HT1080 (cell line): ENCODE measurements around the gene MTMR1. TPM values are rescaled to one million over a fixed set of nuclear protein-coding genes. Genes with fewer than 3 reads are reported as not detected.

Source experiments
- DNase-seq: peaks from one replicate; pipeline ENCODE4 v3.0.0-alpha.2; 2015; ENCODE audit warnings: low read depth
- total RNA-seq: library from RNA; depleted of rRNA; stranded (reverse); fragments of >200 nt; shearing (Covaris generic); gene quantifications from 2 replicates; pipeline ENCODE4 v1.2.3, GENCODE V29; 2014

Gene MTMR1
- total RNA-seq, 1 experiment from 2014 or later: 10.7 TPM

DNA sequence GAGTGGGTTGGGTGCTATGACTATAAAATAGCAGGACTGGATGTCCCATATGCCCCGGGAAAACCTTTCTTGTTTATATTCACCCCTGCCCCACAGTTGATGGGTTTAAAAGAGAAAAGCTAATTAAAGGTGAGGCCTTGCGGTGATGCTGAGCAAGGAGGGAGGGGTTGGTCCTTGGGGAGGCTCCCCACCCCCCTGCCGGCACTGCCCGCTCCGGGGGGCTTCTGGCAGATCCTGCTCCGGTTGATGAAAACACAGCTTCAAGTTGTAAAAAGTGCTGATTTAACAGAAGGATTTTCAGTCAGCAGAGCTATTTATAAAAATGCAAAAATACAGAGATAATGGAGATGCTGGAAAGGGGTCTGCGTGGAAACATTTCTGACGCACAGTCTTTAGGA lies 68.6 kb downstream of the MTMR1 start:
- no peak for DNase-seq

DNA sequence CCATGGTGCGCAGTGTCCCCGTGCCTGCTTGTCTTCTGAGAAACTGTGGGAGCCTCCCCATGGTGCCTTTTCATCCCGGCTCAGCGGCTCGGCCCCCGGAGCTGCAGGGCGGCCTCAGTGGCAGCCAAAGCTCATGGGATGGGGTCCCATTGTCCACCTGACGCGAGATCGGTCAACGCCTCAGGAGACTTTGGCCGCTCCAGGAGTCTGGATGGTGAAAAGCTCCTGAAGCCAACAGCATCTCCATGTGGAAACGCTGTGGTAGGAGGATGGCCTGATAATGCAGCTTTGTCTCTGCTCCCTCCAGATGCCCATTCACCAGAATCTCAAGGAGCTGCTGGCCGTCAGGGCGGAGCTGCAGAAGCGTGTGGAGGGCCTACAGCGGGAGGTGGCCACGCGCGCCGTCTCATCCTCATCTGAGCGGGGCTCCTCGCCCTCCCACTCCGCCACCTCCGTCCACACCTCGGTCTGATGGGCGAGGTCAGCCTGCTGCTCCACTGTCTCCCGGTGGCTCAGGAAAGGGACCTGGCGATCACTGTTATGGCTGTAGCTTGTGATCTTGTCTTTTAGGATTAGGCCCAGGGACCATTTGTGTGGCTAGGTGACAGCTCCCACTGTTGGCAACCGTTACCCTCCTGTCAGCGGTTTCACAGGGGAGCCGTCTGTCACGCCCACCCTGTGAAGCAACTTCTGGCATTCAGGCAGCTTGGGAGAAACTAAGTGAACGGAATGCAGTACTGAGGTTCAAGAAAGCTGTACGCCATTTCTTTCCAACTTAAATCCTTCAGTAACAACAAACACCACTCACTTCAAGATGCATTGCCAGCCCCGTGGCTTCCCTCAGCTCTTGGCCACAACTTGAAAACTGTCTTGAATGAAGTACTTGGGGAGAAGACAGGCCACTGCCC lies 69.3 kb downstream of the MTMR1 start:
- no peak for DNase-seq

- no peak for DNase-seq
These were observed 70.2 kb downstream of the MTMR1 start for GRCh38 chrX:150763303-150763797.

DNA sequence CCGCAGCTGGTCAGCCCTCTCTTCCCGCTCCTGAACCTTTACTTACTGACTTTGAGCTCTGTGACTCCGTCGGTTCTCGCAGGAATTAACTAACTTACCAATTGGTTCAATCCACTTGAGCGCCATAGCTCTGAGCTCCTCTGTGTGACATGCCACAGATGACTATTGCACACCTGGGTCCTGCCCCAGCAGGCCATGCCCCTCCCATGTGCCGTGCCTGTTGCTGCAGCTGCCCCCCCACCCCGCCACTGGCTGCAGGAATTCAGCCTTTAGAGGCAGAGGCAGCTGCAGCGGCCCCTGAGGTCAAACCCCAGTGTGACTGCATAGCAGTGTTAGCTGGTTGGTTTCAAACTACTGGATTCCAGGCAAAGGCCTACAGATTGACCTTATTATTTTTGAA lies 70.6 kb downstream of the MTMR1 start:
- no peak for DNase-seq

DNA sequence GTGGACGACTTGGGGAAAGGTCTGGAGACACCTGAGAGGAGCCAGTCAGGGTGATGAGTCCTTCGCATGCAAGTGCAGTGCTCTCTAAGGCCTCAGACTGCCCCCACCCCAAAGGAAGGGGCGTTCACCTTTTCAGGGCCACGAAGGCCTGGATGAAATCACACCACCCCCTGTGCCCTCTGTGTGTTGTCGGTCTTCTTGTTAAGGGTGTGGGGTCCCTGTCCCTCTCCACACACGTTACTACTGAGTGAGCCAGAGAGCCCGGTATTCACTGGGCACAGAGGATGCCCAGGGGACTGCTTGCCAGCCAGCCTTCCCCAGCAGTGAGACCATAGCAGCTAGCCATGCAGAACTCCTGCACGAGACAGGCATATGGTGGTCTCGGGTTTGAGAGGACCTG lies 72.0 kb downstream of the MTMR1 start:
- no peak for DNase-seq

DNA sequence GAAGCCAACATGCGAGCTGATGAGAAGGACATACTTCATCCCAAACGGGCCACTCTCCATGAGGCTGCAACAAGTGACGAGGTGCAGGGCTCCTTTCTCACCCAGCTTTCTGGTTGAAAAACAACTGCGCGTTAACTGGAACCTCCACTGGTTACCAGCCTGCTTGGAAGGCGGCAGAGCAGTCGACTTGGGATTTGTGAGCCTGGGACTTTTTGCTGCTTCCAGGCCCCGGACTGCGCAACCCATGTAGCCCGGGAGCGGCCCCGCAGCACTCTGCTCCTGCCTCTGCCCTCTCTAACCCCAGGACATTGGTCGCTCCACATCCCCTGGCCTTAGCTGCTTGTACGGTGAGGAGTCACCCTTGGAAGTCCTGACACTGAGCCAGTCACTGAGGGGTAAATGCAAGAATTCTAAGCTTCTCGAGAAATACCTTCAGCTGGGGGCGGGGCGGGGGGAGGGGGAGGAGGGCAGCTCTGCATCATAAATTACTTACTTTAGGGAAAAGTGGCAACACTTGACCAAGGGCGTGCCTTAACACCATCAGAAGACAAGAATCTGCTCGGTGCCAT lies 72.7 kb downstream of the MTMR1 start:
- DNase-seq: no peak

DNA sequence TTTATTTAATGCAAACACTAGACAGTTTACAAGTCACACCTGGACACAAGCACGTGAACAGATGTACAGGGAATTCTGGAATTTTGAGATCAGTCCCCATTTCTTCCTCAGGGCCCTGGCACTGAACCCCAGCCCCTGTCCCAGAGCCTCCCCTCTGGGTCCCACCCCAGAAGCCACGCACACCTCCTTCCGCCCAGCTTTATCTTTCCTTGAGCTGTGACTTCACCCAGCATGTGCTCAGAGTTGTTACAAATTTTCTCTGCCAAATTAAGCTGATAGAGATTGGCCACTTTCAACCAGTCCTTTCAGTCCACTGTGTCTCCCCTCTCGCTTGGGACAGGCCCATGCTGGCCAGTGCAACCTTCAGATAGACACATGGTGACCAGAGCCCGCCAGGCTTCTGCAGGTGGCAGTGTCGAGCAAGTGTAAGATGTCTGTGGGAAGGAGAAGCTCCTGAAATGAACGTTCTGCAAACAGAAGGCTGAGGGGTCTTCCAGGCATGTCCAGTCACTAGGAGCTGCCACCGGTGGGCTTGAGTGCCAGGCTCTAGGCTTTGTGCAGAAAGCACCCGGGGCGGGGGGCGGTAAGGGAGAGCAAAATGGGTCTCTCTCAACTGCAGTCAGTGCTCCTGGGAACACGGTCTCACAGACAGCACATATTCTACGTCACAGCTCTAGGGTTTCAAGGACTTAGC lies 73.3 kb downstream of the MTMR1 start:
- DNase-seq: no peak

GRCh38 chrX:150767045-150767395 lies 73.8 kb downstream of the MTMR1 start:
- DNase-seq: no peak

DNA sequence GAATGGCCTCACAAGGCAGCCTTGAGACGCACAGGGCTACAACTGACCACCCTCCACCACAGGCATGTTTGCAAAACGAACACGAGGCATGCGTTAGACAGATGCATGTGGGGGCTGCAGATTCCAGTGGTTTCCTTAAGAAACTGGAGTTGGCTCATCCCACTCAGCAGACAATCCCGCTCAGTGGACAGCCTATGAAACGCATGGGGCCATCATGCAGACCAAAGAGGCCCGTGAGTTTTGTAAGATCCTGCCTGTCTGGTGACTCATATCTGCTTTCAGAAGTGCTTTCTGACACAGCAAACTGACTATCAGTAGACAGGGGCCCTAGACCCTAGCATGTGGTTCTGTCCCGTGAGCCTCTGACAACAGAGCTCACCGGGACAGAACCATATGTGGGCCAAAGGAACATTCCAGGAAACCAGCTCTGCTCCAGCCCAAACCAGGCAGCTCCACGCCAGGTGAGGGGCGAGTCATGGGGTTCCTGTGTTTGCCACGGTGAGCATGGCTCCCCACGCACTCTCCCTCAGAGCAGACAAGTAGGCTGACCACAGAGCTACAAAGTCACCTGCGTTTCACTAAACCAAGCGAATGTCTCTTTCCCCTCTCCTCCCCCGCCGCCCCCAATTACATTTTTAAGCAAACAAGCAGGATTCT lies 74.4 kb downstream of the MTMR1 start:
- peak; percentile 76 for DNase-seq

DNA sequence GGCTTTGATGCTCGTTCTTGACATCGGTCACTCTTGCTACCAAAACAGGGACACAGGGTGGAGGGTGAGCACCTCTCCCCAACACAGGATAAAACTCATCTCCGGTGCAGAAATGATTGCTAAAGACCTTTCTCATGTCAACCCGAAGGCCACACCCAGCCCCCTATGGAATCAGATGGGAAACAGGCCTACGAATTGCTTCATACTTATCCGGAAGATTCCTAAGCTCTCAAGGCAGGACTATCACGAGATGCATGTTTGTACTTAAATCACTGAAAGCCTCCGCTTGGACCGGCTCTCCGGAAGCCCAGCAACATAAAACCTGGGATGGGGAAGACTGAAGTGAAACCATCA lies 74.9 kb downstream of the MTMR1 start:
- no peak for DNase-seq

DNA sequence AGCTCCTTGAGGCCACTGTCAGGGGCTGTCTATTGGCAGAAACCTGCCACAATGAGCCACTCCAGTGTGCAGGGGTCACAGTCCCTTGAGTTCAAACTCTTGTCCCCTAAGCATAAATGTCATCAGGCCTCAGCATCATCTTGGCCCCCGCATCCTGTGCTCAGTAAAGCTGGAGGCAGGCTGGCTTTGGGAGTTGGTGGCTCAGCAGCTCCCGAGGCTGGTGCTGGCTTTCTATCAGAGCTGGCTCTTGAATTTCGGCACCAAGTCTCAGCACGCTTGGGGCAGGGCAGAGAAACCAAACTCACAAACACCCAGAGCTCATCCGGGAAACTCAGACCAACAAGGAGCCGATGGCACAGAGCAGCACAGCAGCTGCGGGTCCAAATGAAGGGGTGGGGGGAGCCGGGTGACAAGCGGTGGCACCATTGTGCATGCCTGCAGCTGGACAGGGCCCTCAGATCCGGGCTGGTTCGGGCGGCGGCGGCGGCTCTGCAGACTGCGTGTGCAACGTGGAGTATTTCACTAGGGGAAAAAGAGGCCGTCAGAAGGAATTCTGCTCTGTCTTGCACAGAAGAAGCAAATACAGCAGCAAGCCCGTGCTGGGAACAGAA lies 75.5 kb downstream of the MTMR1 start:
- DNase-seq: no peak

DNA sequence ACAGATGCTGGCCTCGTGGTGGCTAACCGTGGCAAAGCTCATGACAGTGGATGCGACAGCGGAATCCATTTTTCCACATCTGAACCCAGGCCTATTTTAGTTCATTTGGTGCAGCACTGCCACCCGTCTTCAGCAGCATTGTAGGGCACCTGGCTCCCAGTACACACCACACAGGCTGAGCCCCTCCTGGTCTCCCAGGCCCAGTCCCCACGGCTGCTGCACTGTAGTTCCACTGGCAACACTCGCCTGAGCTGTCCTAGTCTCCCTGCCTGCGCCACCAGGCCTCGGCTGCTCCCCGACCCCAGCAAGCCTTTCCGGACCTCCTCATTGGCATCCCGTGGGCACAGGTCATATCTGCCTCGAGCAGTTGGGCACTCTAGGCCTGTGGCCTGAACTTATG lies 76.2 kb downstream of the MTMR1 start:
- DNase-seq: no peak

- no peak for DNase-seq
These were observed 77.4 kb downstream of the MTMR1 start for GRCh38 chrX:150770623-150771022.

GRCh38 chrX:150771116-150771515 lies 77.9 kb downstream of the MTMR1 start:
- DNase-seq: no peak

GRCh38 chrX:150772150-150772970 lies 79.2 kb downstream of the MTMR1 start:
- DNase-seq: peak; percentile 63

DNA sequence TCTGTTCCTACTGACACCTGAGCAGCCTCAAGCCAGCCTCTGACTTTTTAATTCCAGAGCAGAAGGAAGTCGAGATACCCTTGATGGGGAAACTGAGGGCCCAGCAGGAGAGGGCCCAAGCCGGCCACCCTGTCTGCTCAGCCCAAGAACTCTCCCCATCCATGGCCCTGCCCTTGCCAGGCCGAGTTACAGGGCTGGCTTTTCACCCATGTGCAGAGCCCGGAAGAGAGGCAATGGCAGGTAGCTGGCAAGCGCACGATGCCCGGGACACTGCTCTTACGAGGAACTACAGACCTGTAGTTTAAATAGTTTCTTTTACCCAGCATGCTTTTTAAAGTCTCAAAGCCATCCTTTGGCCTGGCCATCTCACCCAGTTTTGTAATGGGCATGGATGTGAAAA lies 79.9 kb downstream of the MTMR1 start:
- no peak for DNase-seq

- no peak for DNase-seq
These were observed 80.4 kb downstream of the MTMR1 start for GRCh38 chrX:150773634-150774033.

DNA sequence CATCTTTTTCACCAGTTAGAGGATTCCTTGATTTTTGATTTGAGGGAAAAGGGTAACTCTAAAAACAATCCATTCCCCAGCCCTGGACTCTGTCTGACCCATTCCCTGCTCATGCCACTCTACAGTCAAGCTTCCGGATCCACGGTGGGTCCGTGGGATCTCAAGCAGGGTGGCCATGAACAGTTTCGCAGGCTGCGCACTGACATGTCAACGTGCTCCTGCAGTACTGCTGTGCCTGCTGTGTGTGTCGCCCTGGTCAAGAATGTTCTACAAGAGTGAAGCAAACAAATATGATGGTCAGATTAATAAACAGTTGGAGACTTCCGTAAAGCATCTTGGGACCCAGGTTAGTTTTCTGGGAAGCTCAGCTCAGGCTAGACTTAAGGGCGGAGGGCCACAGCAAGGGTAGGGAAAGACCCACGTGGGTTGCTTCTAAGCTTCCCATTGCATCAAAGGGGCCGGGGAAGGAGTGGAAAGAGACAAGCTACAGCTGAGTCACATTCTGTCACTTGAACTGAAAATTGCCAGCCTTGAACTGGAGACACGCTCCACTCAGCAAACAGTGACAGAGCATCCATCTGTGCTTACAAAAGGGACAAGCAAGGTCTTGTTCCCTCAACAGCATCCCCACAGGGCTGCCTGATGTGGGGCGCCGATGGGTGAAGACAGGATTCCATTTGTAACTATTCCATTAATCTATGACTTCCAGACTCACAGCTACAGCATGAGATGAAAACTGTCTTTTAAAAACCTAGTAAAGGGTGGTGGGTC lies 81.8 kb downstream of the MTMR1 start:
- DNase-seq: no peak

GRCh38 chrX:150775569-150776350 lies 82.6 kb downstream of the MTMR1 start:
- DNase-seq: no peak
